NB4 (cell line): ENCODE measurements around the gene SLC43A2.

Source experiments
- DNase-seq: peaks from one replicate; pipeline ENCODE4 v3.0.0; 2010; ENCODE audit warnings: low read depth
- H3K4me3 ChIP-seq: one replicate; pipeline ENCODE4 v1.5.1; 2011; ENCODE audit warnings: mild to moderate bottlenecking, low read depth, low read length, moderate library complexity
- CTCF ChIP-seq: IDR thresholded peaks from one replicate; pipeline ENCODE4 v1.5.1; 2012; ENCODE audit warnings: low read depth, low read length
- MAX ChIP-seq: IDR thresholded peaks from 2 replicates; pipeline ENCODE4 v1.6.1; 2011; ENCODE audit warnings: low read depth, low read length
- MYC ChIP-seq: IDR thresholded peaks from 2 replicates; pipeline ENCODE4 v1.6.1; 2011; ENCODE audit warnings: low read depth, low read length
- POLR2A ChIP-seq: IDR thresholded peaks from 2 replicates; pipeline ENCODE4 v1.6.1; 2011; ENCODE audit warnings: mild to moderate bottlenecking; ENCODE audit not compliant: insufficient read length; ENCODE audit errors: extremely low read depth

SLC43A2 gene

GRCh38 chr17:1604831-1605528 lies 23.7 kb downstream of the SLC43A2 start:
- no peak for DNase-seq
- no peak for TF ChIP-seq MYC
- TF ChIP-seq CTCF = no peak
- TF ChIP-seq MAX = no peak
- no peak for TF ChIP-seq POLR2A
- no peak overlapping the region for H3K4me3 ChIP-seq

GRCh38 chr17:1601571-1601970 lies 27.1 kb downstream of the SLC43A2 start:
- H3K4me3 ChIP-seq = no peak overlapping the region
- TF ChIP-seq POLR2A (no peak), CTCF (no peak), MAX (no peak), MYC (no peak)

GRCh38 chr17:1598399-1599095 lies 30.1 kb downstream of the SLC43A2 start:
- H3K4me3 ChIP-seq = no peak overlapping the region
- DNase-seq = no peak
- TF ChIP-seq POLR2A = no peak
- TF ChIP-seq CTCF = no peak
- no peak for TF ChIP-seq MYC
- TF ChIP-seq MAX = no peak

More at GRCh38 chr17:1601571-1601970, 27.1 kb downstream of the SLC43A2 start:
- no peak for DNase-seq

- no peak for DNase-seq
- TF ChIP-seq CTCF = no peak
- TF ChIP-seq POLR2A = no peak
- TF ChIP-seq MAX = no peak
- no peak for TF ChIP-seq MYC
- H3K4me3 ChIP-seq = no peak overlapping the region
These were observed 30.7 kb downstream of the SLC43A2 start for GRCh38 chr17:1597861-1598342.

GRCh38 chr17:1593630-1593931 lies 35.1 kb downstream of the SLC43A2 start:
- TF ChIP-seq POLR2A (no peak), CTCF (no peak), MAX (no peak), MYC (no peak)
- H3K4me3 ChIP-seq = no peak overlapping the region
- DNase-seq = no peak
